Memory B cell (primary cell): ENCODE results near the gene GMEB1.
"Not testable (repeated sequence)": the region's sequence is repeated elsewhere in the genome, so short reads cannot be mapped to it uniquely, and the experiment has no call there.

Source experiments
- ATAC-seq: fragments of 150-1000 bp; cut with Tn5 transposase; 2 replicates; pipeline ENCODE4 v1.10.0; 2021; ENCODE audit warnings: low read depth, mild to moderate bottlenecking, moderate library complexity
- DNase-seq, 2 donors: peaks; one replicate each; pipeline ENCODE4 v3.0.0; 2022; ENCODE audit warnings: low spot score in 2 of 2
- H3K27ac Mint-ChIP-seq: one replicate; pipeline ENCODE4 v1.8.0; 2022; ENCODE audit warnings: mild to moderate bottlenecking, moderate library complexity, mixed read lengths
- H3K27me3 Mint-ChIP-seq: one replicate; pipeline ENCODE4 v1.8.0; 2022; ENCODE audit warnings: mixed read lengths
- H3K36me3 Mint-ChIP-seq: one replicate; pipeline ENCODE4 v1.8.0; 2022; ENCODE audit warnings: mild to moderate bottlenecking, mixed read lengths
- H3K4me1 Mint-ChIP-seq: one replicate; pipeline ENCODE4 v1.8.0; 2022; ENCODE audit warnings: mixed read lengths
- H3K4me3 Mint-ChIP-seq: one replicate; pipeline ENCODE4 v1.8.0; 2022; ENCODE audit warnings: mild to moderate bottlenecking, moderate library complexity, mixed read lengths
- H3K9me3 Mint-ChIP-seq: one replicate; pipeline ENCODE4 v1.8.0; 2022; ENCODE audit warnings: mixed read lengths

GMEB1 gene

DNA sequence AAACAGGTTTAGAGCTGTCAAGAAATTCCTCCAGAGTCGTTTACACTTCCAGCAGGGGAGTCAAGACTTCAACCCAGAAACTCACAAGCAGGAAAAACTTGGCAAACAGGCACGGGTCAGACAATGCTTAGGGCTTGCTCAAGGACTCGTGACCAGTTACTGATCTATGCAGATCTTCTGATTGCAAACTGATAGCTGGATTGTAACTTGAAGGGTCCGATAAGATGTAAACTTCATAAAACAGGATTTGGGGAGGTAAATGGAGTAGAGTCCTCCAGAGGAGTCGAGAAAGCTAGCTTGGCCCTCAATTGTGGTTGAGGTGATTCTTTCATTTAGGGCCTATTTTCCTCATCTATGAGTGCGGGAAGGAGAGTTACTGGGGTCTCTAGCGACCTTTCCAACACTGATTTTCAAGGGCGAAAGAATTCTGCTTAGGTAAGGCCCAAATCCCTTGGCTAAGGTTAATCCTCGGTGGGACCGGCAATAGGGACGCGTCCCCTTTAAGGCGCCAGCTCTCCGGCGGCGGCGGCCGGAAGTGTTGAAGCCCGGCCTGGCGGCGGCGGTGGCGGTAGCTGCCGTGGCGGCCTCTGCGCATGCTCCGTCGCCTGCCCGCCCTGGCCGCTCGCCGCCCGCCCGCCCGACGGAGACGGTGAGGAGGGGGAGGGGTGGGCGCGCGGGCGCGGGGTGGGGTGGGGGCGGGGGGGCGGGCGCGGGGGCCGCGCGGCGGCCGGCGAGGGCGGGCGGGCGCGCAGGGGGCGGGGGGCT, at the start of gene GMEB1:
TSS of gene GMEB1 (plus strand) at position 594 of the 765 bp plus-strand sequence. CDS start 14,829 bp downstream, outside the sequence.
- DNase-seq, result peak; percentile 74

DNA sequence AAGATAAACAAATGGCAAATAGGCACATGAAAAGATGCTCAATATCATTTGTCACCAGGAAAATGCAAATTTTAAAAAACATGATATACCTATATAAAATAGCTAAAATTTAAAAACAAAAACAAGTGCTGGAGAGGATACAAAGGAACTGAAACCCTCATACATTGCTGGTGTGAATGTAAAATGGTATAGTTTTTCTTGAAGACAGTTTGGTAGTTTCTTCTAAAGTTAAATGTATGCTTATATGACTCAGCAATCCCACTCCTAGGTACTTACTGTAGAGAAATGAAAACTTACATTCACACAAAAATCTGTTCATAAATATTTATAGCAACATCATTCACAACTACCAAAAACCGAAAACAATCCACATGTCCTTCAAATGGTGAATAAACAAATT, 36.9 kb upstream of the GMEB1 start:
- Mint-ChIP-seq H3K27ac (no peak overlapping the region), H3K9me3 (no peaks in the 10 kb centered on the region), H3K27me3 (no peaks in the 10 kb centered on the region), H3K4me1 (peaks cover 2% of the 10 kb centered on the region), H3K4me3 (no peak overlapping the region), H3K36me3 (peaks cover 3% of the 10 kb centered on the region)
- ATAC-seq (no peak), DNase-seq (no peak)

More for the DNA sequence above, at the start of gene GMEB1:
- Mint-ChIP-seq H3K36me3 (no peaks in the 10 kb centered on the region), H3K4me3 (peak within 1 kb of the TSS; percentile 92), H3K4me1 (peaks cover 9% of the 10 kb centered on the region), H3K27me3 (no peaks in the 10 kb centered on the region), H3K27ac (peak within 1 kb of the TSS; percentile 96), H3K9me3 (no peaks in the 10 kb centered on the region)
- peak; percentile 75 for ATAC-seq

DNA sequence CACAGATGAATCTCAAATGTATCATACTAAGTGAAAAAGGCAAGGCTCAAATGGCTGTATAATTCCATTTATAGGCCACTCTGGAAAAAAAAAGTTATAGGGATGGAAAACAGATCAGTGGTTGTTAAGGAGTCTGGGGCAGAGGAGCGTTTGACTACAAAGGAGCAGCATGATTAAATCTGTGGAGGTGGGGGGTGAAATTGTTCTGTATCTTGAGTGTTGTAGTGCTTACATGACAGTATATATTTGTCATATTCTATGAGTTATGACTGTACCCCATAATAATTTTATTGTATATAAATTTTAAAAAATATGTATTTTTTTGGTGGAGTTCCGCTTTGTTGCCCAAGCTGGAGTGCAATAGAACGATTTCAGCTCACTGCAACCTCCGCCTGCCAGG, 36.0 kb upstream of the GMEB1 start:
- H3K4me1 Mint-ChIP-seq, result peaks cover 2% of the 10 kb centered on the region
- H3K27ac Mint-ChIP-seq, result no peak overlapping the region
- peaks cover 3% of the 10 kb centered on the region for H3K36me3 Mint-ChIP-seq
- ATAC-seq (no peak), DNase-seq (no peak)
- H3K27me3 Mint-ChIP-seq, result no peaks in the 10 kb centered on the region
- no peak overlapping the region for H3K4me3 Mint-ChIP-seq
- no peaks in the 10 kb centered on the region for H3K9me3 Mint-ChIP-seq

DNA sequence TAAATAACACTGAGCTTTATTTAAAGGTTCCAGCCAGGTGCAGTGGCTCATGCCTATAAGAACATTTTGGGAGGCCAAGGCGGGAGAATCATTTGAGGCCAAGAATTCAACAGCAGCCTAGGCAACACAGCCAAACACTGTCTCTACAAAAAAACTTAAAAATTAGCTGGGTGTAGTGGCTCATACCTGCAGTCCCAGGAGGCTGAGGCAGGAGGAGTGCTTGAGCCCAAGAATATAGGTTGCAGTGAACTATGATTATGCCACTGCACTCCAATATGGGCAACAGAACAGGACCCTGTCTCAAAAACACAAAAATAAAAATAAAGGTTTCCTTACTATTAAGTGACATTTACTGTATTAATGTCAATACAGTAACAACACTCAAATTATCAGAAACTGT, 27.8 kb upstream of the GMEB1 start:
- no peak for DNase-seq
- no peak for ATAC-seq
- no peak overlapping the region for H3K27ac Mint-ChIP-seq
- H3K36me3 Mint-ChIP-seq, result no peaks in the 10 kb centered on the region
- H3K4me3 Mint-ChIP-seq, result no peak overlapping the region
- H3K27me3 Mint-ChIP-seq, result no peaks in the 10 kb centered on the region
- peaks cover 17% of the 10 kb centered on the region for H3K4me1 Mint-ChIP-seq
- H3K9me3 Mint-ChIP-seq, result no peaks in the 10 kb centered on the region

GRCh38 chr1:28642056-28642846, 26.3 kb upstream of the GMEB1 start:
- peaks cover 19% of the 10 kb centered on the region for H3K4me1 Mint-ChIP-seq
- no peaks in the 10 kb centered on the region for H3K27me3 Mint-ChIP-seq
- H3K36me3 Mint-ChIP-seq, result no peaks in the 10 kb centered on the region
- no peak for DNase-seq
- no peak for ATAC-seq
- H3K27ac Mint-ChIP-seq, result peak overlapping the region; percentile 95
- peak overlapping the region; percentile 96 for H3K4me3 Mint-ChIP-seq
- H3K9me3 Mint-ChIP-seq, result no peaks in the 10 kb centered on the region

DNA sequence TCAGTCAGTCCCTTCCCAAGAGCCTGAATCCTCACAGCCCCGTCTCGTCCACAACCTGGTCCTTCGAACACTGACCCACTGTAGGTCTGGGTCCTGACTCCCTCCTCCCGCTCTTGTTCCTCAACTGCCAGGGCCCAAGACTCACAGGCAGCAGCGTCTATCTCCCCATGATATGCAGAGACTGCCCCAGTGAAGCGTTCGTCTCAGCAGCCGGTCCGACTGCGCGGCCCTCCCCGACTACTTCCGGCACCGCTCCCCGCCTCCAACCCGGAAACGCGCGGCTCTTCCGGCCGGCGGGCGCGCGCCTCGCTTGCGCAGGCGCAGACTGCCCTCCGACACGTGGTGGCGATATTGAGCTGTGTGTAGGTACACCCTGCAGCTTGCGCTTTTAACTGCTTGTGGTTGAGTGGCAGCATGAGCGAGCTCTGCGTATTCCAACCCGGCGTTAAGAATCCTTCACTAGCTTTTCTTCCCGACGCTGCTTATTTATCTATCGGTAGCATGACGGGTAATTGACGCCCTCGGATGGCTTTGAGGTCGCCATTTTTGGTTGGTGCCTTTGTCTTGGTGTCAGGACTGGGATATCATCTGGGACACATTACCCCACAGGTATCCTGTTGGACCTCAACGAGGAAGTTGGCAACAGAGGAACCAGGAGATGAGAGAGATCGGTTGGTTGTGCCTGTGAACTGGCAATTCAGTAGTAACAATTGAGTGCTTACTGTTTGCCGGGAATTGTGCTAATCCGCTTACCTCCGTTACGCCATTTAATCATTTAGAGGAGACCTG, 25.5 kb upstream of the GMEB1 start, which contains the start of gene TAF12:
TSS of gene TAF12 (minus strand) at position 221 of the 789 bp plus-strand sequence. CDS start 20,986 bp downstream, outside the sequence.
- no peaks in the 10 kb centered on the region for H3K9me3 Mint-ChIP-seq
- H3K27ac Mint-ChIP-seq, result peak within 1 kb of the TSS; percentile 95
- no peaks in the 10 kb centered on the region for H3K36me3 Mint-ChIP-seq
- DNase-seq, result peak; percentile 73 to 83
- peak within 1 kb of the TSS; percentile 96 for H3K4me3 Mint-ChIP-seq
- ATAC-seq, result peak; percentile 78
- H3K4me1 Mint-ChIP-seq, result peaks cover 22% of the 10 kb centered on the region
- H3K27me3 Mint-ChIP-seq, result no peaks in the 10 kb centered on the region

DNA sequence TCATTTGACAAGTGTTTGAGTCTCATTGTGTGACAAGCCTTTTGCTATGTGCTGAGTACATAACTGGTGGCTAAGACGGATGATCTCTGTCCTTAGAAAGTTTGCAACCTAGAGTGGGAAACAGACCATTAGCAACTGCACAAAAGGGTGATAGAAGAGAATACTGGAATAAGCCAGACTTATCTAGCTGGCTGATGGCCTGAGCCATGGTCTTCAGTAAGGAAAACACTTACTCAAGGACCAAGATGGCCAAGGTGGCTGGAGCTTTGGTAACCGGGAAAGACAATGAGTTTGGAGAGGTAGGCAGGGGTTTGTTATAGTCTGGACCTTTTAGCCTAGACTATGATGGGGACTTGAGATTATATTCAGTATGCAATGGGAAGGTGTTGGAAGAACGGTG, 24.1 kb upstream of the GMEB1 start:
- Mint-ChIP-seq H3K4me1 (peaks cover 25% of the 10 kb centered on the region), H3K27ac (peak overlapping the region; percentile 95), H3K36me3 (no peaks in the 10 kb centered on the region), H3K4me3 (peak overlapping the region; percentile 96), H3K9me3 (no peaks in the 10 kb centered on the region), H3K27me3 (no peaks in the 10 kb centered on the region)
- ATAC-seq (no peak), DNase-seq (no peak)

DNA sequence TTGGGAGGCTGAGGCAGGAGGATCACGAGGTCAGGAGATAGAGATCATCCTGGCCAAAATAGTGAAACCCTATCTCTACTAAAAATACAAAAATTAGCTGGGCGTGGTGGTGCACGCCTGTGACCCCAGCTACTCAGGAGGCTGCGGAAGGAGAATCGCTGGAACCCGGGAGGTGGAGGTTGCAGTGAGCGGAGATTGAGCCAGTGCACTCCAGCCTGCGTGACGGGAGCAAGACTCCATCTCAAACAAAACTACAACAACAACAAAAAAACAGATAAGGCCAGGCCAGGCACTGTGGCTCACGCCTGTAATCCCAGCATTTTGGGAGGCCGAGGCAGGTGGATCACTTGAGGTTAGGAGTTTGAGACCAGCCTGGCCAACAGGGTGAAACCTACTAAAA, 23.2 kb upstream of the GMEB1 start:
- not testable (repeated sequence) for H3K4me3 Mint-ChIP-seq, DNase-seq, ATAC-seq, H3K27ac Mint-ChIP-seq, H3K9me3 Mint-ChIP-seq, H3K27me3 Mint-ChIP-seq, H3K36me3 Mint-ChIP-seq
- H3K4me1 Mint-ChIP-seq, result peaks cover 25% of the 10 kb centered on the region

DNA sequence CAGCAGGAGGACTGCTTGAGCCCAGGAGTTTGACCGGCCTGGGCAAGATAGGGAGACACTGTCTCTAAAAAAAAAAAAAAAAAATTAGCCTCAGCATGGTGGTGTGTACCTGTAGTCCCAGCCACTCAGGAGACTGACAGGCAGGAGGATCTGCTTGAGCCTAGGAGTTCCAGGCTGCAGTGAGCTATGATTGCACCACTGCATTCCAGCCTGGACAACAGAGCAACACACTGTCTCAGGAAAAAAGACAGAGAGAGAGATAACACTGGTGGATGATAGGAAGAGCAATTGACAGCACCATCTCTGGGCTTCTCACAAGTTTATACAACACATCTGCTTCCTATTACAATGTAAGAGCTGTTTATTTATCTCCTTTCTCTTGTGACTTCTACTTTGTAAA, 22.5 kb upstream of the GMEB1 start:
- ATAC-seq, result no peak
- no peak overlapping the region for H3K4me3 Mint-ChIP-seq
- H3K27me3 Mint-ChIP-seq, result no peaks in the 10 kb centered on the region

GRCh38 chr1:28648008-28648473, 20.5 kb upstream of the GMEB1 start:
- Mint-ChIP-seq H3K27me3 (no peaks in the 10 kb centered on the region), H3K36me3 (no peaks in the 10 kb centered on the region), H3K4me3 (peak overlapping the region; percentile 90), H3K4me1 (peaks cover 20% of the 10 kb centered on the region), H3K9me3 (no peaks in the 10 kb centered on the region), H3K27ac (peak overlapping the region; percentile 100)
- ATAC-seq (peak; percentile 72), DNase-seq (peak; percentile 71 to 91)

More for the DNA sequence above, 22.5 kb upstream of the GMEB1 start:
- no peak for DNase-seq
- Mint-ChIP-seq H3K9me3 (no peaks in the 10 kb centered on the region), H3K36me3 (no peaks in the 10 kb centered on the region), H3K4me1 (peaks cover 25% of the 10 kb centered on the region), H3K27ac (no peak overlapping the region)

GRCh38 chr1:28648474-28649198, 19.9 kb upstream of the GMEB1 start, which contains the start of gene RNU11:
TSS of gene RNU11 (plus strand) at chr1:28648600.
- Mint-ChIP-seq H3K4me1 (peaks cover 19% of the 10 kb centered on the region), H3K36me3 (no peaks in the 10 kb centered on the region), H3K4me3 (peak within 1 kb of the TSS; percentile 90), H3K27me3 (no peaks in the 10 kb centered on the region), H3K9me3 (no peaks in the 10 kb centered on the region), H3K27ac (peak within 1 kb of the TSS; percentile 100)
- ATAC-seq (peak; percentile 69), DNase-seq (peak; percentile 89 to 95)

DNA sequence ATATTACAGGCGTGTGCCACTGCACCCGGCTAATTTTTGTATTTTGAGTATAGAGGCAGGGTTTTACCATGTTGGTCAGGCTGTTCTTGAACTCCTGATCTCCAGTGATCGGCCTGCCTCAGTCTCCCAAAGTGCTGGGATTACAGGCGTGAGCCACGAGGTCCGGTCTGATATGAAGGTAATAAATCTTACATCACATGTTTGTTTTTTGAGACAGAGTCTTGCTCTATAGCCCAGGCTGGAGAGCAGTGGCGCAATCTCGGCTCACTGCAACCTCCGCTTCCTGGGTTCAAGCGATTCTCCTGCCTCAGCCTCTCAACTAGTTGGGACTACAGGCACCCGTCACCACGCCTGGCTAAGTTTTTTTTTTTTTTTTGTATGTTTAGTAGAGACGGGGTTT, 15.5 kb upstream of the GMEB1 start:
- not testable (repeated sequence) for H3K4me3 Mint-ChIP-seq, DNase-seq, H3K4me1 Mint-ChIP-seq, H3K27ac Mint-ChIP-seq, H3K9me3 Mint-ChIP-seq, ATAC-seq, H3K36me3 Mint-ChIP-seq, H3K27me3 Mint-ChIP-seq

DNA sequence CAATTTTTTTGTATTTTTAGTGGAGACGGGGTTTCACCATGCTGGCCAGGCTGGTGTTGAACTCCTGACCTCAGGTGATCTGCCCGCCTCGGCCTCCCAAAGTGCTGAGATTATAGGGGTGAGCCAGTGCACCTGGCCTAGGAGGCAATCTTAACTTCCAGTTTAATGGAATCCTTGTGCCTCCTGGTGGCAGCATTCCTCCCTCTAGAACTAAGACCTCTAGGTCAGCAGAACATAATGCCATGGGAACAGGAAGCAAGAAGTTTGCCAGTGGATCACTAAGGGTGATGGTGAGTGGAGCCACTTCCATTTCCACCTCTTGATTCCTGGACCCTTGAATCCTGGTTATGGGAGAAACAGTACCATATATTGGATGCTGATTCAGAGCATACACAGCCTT, 14.7 kb upstream of the GMEB1 start:
- not testable (repeated sequence) for H3K27me3 Mint-ChIP-seq, H3K36me3 Mint-ChIP-seq, H3K4me3 Mint-ChIP-seq, ATAC-seq, H3K27ac Mint-ChIP-seq, H3K4me1 Mint-ChIP-seq, H3K9me3 Mint-ChIP-seq, DNase-seq
